ENCODE results near the gene COL12A1.

- TF ChIP-seq YY1 (IDR thresholded peaks at IDR 0.05; ENCODE audit: insufficient read depth, insufficient read length) (no peak), SUZ12 (IDR thresholded peaks at IDR 0.05; ENCODE audit: extremely low read depth, insufficient read depth, insufficient read length) (no peak), ZNF274 (IDR thresholded peaks at IDR 0.05; ENCODE audit: low read depth, low read length) (no peak)
These were observed 63.1 kb downstream of the COL12A1 start for GRCh38 chr6:75142721-75143120.
